Transverse colon (tissue), 4 donors: ENCODE data around the gene EML1. TPM values are rescaled to one million over a fixed set of nuclear protein-coding genes. Genes with fewer than 3 reads are reported as not detected.

Experiments used
- DNase-seq: peaks from one replicate; pipeline ENCODE4 v3.0.0-alpha.2; 2019
- H3K27ac ChIP-seq, 4 donors: fragments of 200-600 bp; sonication (generic); 2 replicates each; pipeline ENCODE4 v1.5.1; 2016 to 2018; ENCODE audit warnings: inconsistent platforms in 4 of 4
- H3K27me3 ChIP-seq: fragments of 200-600 bp; sonication (generic); 2 replicates; pipeline ENCODE4 v1.5.1; 2017; ENCODE audit warnings: inconsistent platforms
- H3K36me3 ChIP-seq, 4 donors: fragments of 200-600 bp; sonication (generic); 2 replicates each; pipeline ENCODE4 v1.5.1; 2017 to 2019; ENCODE audit warnings: inconsistent platforms in 4 of 4
- H3K4me1 ChIP-seq, 4 donors: fragments of 200-600 bp; sonication (generic); 2 replicates each; pipeline ENCODE4 v1.5.1; 2017 to 2020; ENCODE audit warnings: inconsistent platforms in 4 of 4
- H3K4me3 ChIP-seq, 4 donors: fragments of 200-600 bp; sonication (generic); 1 replicate in 1 of 4; 2 replicates in 3 of 4; pipeline versions ENCODE4 v1.5.1 to v1.6.1; 2017 to 2019; ENCODE audit warnings: inconsistent platforms in 4 of 4
- H3K9me3 ChIP-seq, 2 donors: fragments of 200-600 bp; sonication (generic); 2 replicates each; pipeline ENCODE4 v1.5.1; 2017 to 2019; ENCODE audit warnings: inconsistent platforms in 2 of 2
- EP300 ChIP-seq: sonication (generic); formaldehyde crosslinking; IDR thresholded peaks from one replicate; pipeline ENCODE4 v1.6.1; 2017; ENCODE audit warnings: antibody characterized with exemption, low read depth
- POLR2A ChIP-seq: fragments of 450-650 bp; IDR thresholded peaks from one replicate; pipeline ENCODE4 v1.6.1; 2016; ENCODE audit warnings: antibody characterized with exemption, mild to moderate bottlenecking, moderate library complexity
- POLR2AphosphoS5 ChIP-seq, 3 donors: sonication (generic); formaldehyde crosslinking; IDR thresholded peaks; one replicate each; pipeline ENCODE4 v1.6.1; 2016; ENCODE audit warnings: antibody characterized with exemption in 3 of 3
- WGBS, 2 donors: methylation state at CpG; one replicate each; pipeline ENCODE4 v1.1.5; 2018; ENCODE audit warnings: low coverage in 1 of 2; 5-methylcytosine and 5-hydroxymethylcytosine counted together
- in situ Hi-C, 4 donors: fragments of 200-750 bp; cut with MboI; loops; one replicate each; pipeline versions ENCODE4 v1.15.0 to v1.15.1; 2017; ENCODE audit warnings: low sequenced_read_pairs in 3 of 4, low pct_ligation_motif_present in 1 of 4, low pct_unique_long_range_greater_than_20kb in 1 of 4
- intact Hi-C: fragments of 100-400 bp; cut with DNase I; formaldehyde crosslinking; loops from one replicate; pipeline ENCODE4 v1.15.1; 2023; ENCODE audit warnings: low total_unique reads
- total RNA-seq, 4 donors: library from RNA; depleted of rRNA; stranded (reverse); fragments of >200 nt; gene quantifications; one replicate each; pipeline ENCODE4 v1.1.0, GENCODE V29; 2016
- TF ChIP-seq, protein P1 (sequence below), 5 experiments: fragments of 200-600 bp in 3 of 5; fragments of 450-650 bp in 2 of 5; sonication (generic) in 3 of 5; IDR thresholded peaks; 1 replicate in 2 of 5; 2 replicates in 3 of 5; pipeline ENCODE4 v1.5.1; 2016 to 2017; ENCODE audit warnings: antibody characterized with exemption in 5 of 5, inconsistent platforms in 3 of 5, mild to moderate bottlenecking in 2 of 5, moderate library complexity in 1 of 5

The EML1 gene
- total RNA-seq, 4 donors from 2014 or later, result 16.8 to 59.5 (median 21.9) TPM

DNA sequence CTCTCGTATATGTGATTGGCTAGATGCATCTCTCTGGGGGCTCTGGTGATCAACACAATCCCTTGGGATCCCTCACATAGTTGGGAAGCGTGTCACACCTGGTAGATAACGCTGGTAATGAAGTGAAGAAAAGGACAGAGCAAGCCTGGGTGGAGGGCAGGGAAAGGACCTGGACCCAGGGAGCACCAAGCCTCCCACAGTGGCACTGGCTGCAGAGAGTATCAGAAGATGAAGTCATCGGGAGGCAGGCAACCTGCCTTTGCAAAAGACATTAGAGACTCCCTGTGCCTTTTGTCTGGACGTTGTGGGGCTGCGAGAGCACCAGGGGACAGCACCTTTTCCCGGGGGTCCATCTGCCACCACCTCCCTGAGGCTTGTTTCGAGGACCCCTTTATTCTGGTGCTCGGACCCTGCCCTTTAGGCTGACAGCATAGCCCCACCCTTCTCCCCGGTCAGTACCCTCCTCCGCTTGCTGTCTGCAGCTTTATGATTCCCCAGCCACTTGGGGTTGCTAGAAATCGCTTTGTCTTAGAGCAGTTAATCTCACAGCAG, 116.4 kb downstream of the EML1 start:
- intact Hi-C loops, result no loop called here
- H3K4me1 ChIP-seq, result no peaks in the 10 kb centered on the region
- no peak overlapping the region for H3K4me3 ChIP-seq
- in situ Hi-C loops, result no loop called here
- no peak for DNase-seq
- H3K36me3 ChIP-seq, result no peaks in the 10 kb centered on the region
- H3K27me3 ChIP-seq, result no peaks in the 10 kb centered on the region
- no peak overlapping the region for H3K27ac ChIP-seq
- no peak for TF ChIP-seq EP300
- TF ChIP-seq, protein P1, sequence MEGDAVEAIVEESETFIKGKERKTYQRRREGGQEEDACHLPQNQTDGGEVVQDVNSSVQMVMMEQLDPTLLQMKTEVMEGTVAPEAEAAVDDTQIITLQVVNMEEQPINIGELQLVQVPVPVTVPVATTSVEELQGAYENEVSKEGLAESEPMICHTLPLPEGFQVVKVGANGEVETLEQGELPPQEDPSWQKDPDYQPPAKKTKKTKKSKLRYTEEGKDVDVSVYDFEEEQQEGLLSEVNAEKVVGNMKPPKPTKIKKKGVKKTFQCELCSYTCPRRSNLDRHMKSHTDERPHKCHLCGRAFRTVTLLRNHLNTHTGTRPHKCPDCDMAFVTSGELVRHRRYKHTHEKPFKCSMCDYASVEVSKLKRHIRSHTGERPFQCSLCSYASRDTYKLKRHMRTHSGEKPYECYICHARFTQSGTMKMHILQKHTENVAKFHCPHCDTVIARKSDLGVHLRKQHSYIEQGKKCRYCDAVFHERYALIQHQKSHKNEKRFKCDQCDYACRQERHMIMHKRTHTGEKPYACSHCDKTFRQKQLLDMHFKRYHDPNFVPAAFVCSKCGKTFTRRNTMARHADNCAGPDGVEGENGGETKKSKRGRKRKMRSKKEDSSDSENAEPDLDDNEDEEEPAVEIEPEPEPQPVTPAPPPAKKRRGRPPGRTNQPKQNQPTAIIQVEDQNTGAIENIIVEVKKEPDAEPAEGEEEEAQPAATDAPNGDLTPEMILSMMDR (IDR thresholded peaks at IDR 0.05), result no peak
- TF ChIP-seq POLR2AphosphoS5 (IDR thresholded peaks at IDR 0.05), result no peak
- no peak for TF ChIP-seq POLR2A
- H3K9me3 ChIP-seq, result no peaks in the 10 kb centered on the region
- WGBS, 2 donors, result 70 to 86% methylated on average over 10 to 12 of the region's 12 CpGs

DNA sequence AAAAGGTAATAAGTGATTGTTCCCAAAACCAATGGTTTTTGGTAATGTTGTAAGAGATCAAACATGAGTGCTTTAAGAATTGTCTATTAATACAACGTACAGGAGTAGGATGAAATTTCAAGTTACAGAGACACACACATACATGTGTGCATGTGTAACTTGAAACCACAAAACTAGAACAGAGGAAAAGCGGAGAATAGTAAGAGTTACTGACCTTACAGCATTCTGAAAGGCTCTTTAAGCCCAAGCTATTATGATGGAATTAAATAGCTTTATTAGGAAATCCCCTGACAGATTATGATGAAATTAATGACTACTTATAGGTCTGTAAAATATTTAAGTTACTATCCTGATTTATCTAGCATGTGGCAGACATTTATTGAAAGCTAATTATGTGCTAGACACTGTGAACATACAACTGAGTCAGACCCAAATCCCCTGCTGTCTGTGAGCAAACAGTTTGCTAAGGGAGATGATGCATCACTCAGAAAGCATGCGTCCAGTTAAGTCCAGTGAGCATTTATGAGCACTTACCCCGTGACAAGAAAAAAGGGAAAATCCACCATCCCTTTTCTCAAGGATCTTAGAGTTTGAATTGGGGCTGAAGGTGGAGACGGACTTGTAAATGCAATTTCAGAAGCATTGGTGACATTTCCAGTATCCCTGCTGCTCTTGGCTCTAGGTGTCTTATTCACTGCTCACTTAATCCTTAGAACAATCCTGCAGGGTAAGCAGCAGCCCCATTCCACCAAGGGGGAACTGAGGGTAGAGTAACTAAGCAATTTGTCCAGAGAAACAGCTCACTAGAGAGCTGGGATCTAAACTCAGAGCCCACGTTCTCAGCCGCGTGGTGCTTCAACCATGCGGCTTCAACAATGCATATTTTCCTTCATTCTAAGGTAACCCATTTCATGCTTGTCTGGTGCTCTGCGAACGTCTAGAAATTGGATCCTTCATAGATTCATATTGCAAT, 117.4 kb downstream of the EML1 start:
- no peak for DNase-seq
- H3K36me3 ChIP-seq, result no peaks in the 10 kb centered on the region
- in situ Hi-C loops, result no loop called here

GRCh38 chr14:99915305-99916090, 122.3 kb downstream of the EML1 start:
- Histone ChIP-seq H3K9me3 (no peaks in the 10 kb centered on the region), H3K4me3 (no peak overlapping the region), H3K4me1 (no peaks in the 10 kb centered on the region), H3K27me3 (no peaks in the 10 kb centered on the region), H3K36me3 (no peaks in the 10 kb centered on the region), H3K27ac (no peak overlapping the region)
- no peak for DNase-seq
- in situ Hi-C loops, result no loop called here
- WGBS, 2 donors, result 79 to 80% methylated on average over 5 to 10 of the region's 10 CpGs
- intact Hi-C loops, result no loop called here
- no peak for TF ChIP-seq POLR2AphosphoS5 (IDR thresholded peaks at IDR 0.05)
- TF ChIP-seq, protein P1 (IDR thresholded peaks at IDR 0.05), result no peak
- TF ChIP-seq EP300, result no peak
- no peak for TF ChIP-seq POLR2A

More for the DNA sequence above, 117.4 kb downstream of the EML1 start:
- Histone ChIP-seq H3K4me1 (no peaks in the 10 kb centered on the region), H3K27ac (no peak overlapping the region), H3K9me3 (no peaks in the 10 kb centered on the region), H3K4me3 (no peak overlapping the region), H3K27me3 (no peaks in the 10 kb centered on the region)
- intact Hi-C loops, result no loop called here
- 75% methylated on average over 5 to 11 of the region's 11 CpGs for WGBS, 2 donors
- TF ChIP-seq, protein P1 (IDR thresholded peaks at IDR 0.05), result no peak
- no peak for TF ChIP-seq POLR2A
- no peak for TF ChIP-seq EP300
- TF ChIP-seq POLR2AphosphoS5 (IDR thresholded peaks at IDR 0.05), result no peak

GRCh38 chr14:99916091-99916383, 122.8 kb downstream of the EML1 start:
- Histone ChIP-seq H3K27me3 (no peaks in the 10 kb centered on the region), H3K27ac (no peak overlapping the region), H3K4me3 (no peak overlapping the region), H3K4me1 (no peaks in the 10 kb centered on the region), H3K36me3 (no peaks in the 10 kb centered on the region), H3K9me3 (no peaks in the 10 kb centered on the region)
- WGBS, 2 donors, result 72% methylated on average over 2 of the region's 2 CpGs; no CpG with 5 or more reads in 1 of the 2 donors
- in situ Hi-C loops (no loop called here), intact Hi-C loops (no loop called here)
- DNase-seq, result no peak
- TF ChIP-seq, protein P1 (IDR thresholded peaks at IDR 0.05), result no peak
- no peak for TF ChIP-seq POLR2AphosphoS5 (IDR thresholded peaks at IDR 0.05)
- no peak for TF ChIP-seq POLR2A
- TF ChIP-seq EP300, result no peak
